Measurements from ENCODE around the gene DIS3L2. TPM values are rescaled to one million over a fixed set of nuclear protein-coding genes. Genes with fewer than 3 reads are reported as not detected.

DIS3L2 gene
- total RNA-seq, 4 donors from 2014 or later = 10.3 to 63.9 (median 29.7) TPM

DNA sequence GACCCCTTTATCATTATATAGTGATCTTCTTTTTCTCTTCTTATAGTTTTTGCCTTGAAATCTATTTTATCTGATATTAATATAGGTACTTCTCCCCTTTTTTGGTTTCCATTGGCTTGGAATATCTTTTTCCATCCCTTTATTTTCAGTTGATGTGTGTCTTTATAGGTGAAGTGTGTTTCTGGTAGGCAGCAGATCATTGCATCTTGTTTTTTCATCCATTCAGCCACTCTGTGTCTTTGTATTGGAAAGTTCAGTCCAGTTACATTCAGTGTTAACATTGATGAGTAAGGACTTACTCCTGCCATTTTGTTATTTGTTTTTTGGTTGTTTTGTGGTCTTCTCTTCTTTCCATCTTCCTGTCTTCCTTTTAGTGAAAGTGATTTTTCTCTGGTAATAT lies 133.4 kb downstream of the DIS3L2 start:
- Histone ChIP-seq H3K9me3 (peaks cover 0 to 7% of the 10 kb centered on the region in 2 donors), H3K27me3 (no peaks in the 10 kb centered on the region), H3K27ac (no peak overlapping the region), H3K36me3 (no peaks in the 10 kb centered on the region), H3K4me1 (no peaks in the 10 kb centered on the region), H3K4me3 (no peak overlapping the region)
- intact Hi-C loops (cut with DNase I; ENCODE audit: low total_unique reads) = no loop called here
- DNase-seq = no peak
- TF ChIP-seq, protein P1, sequence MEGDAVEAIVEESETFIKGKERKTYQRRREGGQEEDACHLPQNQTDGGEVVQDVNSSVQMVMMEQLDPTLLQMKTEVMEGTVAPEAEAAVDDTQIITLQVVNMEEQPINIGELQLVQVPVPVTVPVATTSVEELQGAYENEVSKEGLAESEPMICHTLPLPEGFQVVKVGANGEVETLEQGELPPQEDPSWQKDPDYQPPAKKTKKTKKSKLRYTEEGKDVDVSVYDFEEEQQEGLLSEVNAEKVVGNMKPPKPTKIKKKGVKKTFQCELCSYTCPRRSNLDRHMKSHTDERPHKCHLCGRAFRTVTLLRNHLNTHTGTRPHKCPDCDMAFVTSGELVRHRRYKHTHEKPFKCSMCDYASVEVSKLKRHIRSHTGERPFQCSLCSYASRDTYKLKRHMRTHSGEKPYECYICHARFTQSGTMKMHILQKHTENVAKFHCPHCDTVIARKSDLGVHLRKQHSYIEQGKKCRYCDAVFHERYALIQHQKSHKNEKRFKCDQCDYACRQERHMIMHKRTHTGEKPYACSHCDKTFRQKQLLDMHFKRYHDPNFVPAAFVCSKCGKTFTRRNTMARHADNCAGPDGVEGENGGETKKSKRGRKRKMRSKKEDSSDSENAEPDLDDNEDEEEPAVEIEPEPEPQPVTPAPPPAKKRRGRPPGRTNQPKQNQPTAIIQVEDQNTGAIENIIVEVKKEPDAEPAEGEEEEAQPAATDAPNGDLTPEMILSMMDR (IDR thresholded peaks at IDR 0.05) = no peak
- no peak for TF ChIP-seq POLR2A (IDR thresholded peaks at IDR 0.05)

DNA sequence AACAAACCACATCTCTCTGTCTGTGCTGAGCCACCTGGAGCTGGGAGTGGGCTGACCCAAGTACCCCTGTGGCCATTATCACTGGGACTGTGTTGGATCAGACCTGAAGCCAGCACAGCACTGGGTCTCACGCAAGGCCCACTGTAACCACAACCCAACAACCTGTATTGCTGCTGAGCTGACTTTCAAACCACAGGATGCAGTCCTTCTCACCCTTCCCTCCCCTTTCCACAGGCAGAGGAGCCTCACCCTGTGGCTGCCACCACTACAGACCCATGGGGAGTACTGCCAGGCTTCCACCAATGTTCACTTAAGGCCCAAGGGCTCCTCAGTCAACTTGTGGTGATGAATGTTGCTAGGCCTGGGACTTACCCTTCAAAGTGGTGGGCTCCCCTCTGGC lies 135.7 kb downstream of the DIS3L2 start:
- TF ChIP-seq, protein P1 (IDR thresholded peaks at IDR 0.05) = no peak
- TF ChIP-seq POLR2A (IDR thresholded peaks at IDR 0.05) = no peak
- no peaks in the 10 kb centered on the region for H3K36me3 ChIP-seq
- intact Hi-C loops (cut with DNase I; ENCODE audit: low total_unique reads) = no loop called here
- no peak for DNase-seq
- H3K27ac ChIP-seq = no peak overlapping the region
- H3K9me3 ChIP-seq = peaks cover 0 to 7% of the 10 kb centered on the region in 2 donors
- no peak overlapping the region for H3K4me3 ChIP-seq
- H3K4me1 ChIP-seq = no peaks in the 10 kb centered on the region
- no peaks in the 10 kb centered on the region for H3K27me3 ChIP-seq

DNA sequence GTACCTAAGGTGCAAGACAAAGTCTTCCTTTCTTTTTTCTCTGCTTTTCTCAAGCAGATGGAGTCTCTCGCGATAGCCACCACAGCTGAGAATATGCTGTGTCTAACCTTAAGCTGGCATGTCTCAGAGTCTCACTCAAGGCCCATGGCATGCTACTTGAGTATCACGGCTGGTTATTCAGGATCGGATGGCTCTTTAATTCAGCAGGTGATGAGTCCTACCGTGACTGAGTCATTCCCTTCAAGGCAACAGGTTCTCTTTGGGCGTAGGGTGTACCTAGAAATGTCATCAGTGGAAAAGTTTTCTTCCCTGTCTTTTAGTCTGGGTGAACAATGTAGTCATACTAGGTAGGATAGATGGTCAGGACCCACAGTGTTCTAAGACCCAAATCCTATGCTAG lies 136.2 kb downstream of the DIS3L2 start:
- Histone ChIP-seq H3K27ac (no peak overlapping the region), H3K27me3 (no peaks in the 10 kb centered on the region), H3K4me3 (no peak overlapping the region), H3K4me1 (no peaks in the 10 kb centered on the region), H3K36me3 (no peaks in the 10 kb centered on the region), H3K9me3 (peaks cover 0 to 7% of the 10 kb centered on the region in 2 donors)
- intact Hi-C loops (cut with DNase I; ENCODE audit: low total_unique reads) = no loop called here
- TF ChIP-seq POLR2A (IDR thresholded peaks at IDR 0.05) = no peak
- TF ChIP-seq, protein P1 (IDR thresholded peaks at IDR 0.05) = no peak
- no peak for DNase-seq

DNA sequence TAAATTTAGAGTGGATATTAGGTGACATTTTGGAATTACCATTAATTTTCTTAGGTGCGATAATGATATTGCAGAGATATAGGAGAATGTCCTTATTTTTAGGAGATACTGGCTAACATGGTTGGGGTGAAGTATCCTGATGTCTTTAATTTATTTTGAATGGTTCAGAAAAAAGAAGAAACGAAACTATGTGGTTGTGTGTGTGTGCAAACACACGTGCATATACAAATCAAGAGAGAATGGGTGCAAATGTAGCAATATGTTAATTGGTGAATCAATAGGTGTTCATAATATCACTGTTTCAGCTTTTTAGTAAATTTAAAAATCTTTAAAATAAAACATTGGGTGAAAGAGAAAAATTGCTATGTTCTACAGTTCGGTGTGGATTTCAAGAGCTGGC lies 140.9 kb downstream of the DIS3L2 start:
- H3K36me3 ChIP-seq = no peaks in the 10 kb centered on the region
- H3K27me3 ChIP-seq = no peaks in the 10 kb centered on the region
- H3K27ac ChIP-seq = no peak overlapping the region
- no peak overlapping the region for H3K4me3 ChIP-seq
- DNase-seq = no peak
- intact Hi-C loops (cut with DNase I; ENCODE audit: low total_unique reads) = no loop called here
- H3K9me3 ChIP-seq = no peaks in the 10 kb centered on the region
- no peaks in the 10 kb centered on the region for H3K4me1 ChIP-seq
- no peak for TF ChIP-seq POLR2A (IDR thresholded peaks at IDR 0.05)
- TF ChIP-seq, protein P1 (IDR thresholded peaks at IDR 0.05) = no peak

DNA sequence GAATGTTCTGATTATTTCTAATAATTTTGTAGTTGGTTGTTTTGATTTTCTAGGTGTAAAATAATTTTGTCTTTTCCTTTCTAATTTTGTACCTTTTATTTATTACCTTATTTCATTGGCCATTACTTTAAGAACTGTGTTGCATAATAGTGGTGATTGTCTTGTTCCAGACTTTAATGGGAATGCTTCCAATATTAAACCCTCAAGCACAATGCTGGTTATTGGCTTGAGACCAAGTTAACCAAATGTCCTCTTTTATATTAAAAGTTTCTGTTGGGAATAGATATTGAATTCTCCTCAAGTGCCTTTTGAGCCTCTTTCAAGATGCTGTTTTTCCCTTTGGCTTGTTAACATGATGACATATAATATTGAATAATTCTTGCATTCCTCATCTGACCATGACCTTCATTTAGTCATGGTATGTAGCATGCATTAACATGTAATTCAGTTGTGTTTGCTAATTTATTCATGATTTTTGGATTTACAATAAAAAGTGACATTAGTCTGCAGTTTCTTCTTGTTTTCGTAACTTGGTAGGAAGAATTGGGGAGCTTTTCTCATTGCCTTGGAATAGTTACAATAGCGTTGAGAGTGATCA lies 141.7 kb downstream of the DIS3L2 start:
- intact Hi-C loops (cut with DNase I; ENCODE audit: low total_unique reads) = no loop called here

More for the DNA sequence above, 141.7 kb downstream of the DIS3L2 start:
- TF ChIP-seq, protein P1 (IDR thresholded peaks at IDR 0.05) = no peak
- no peak for TF ChIP-seq POLR2A (IDR thresholded peaks at IDR 0.05)
- Histone ChIP-seq H3K27ac (no peak overlapping the region), H3K4me1 (no peaks in the 10 kb centered on the region), H3K36me3 (no peaks in the 10 kb centered on the region), H3K27me3 (no peaks in the 10 kb centered on the region), H3K9me3 (no peaks in the 10 kb centered on the region), H3K4me3 (no peak overlapping the region)
- DNase-seq = no peak

Measured in uterus (tissue), 4 donors.